Uterus (tissue), 2 donors: ENCODE data around the gene NAA38.

Experiments used
- POLR2A ChIP-seq, 2 donors: fragments of 450-650 bp; IDR thresholded peaks; one replicate each; pipeline ENCODE4 v1.6.1; 2016; ENCODE audit warnings: antibody characterized with exemption in 2 of 2, mild to moderate bottlenecking in 1 of 2, moderate library complexity in 1 of 2
- TF ChIP-seq, protein P1 (sequence below), 4 experiments: fragments of 200-600 bp in 2 of 4; fragments of 450-650 bp in 2 of 4; sonication (generic) in 2 of 4; IDR thresholded peaks; one replicate each; pipeline ENCODE4 v1.5.1; 2016 to 2019; ENCODE audit warnings: antibody characterized with exemption in 4 of 4, mild to moderate bottlenecking in 2 of 4, moderate library complexity in 1 of 4

DNA sequence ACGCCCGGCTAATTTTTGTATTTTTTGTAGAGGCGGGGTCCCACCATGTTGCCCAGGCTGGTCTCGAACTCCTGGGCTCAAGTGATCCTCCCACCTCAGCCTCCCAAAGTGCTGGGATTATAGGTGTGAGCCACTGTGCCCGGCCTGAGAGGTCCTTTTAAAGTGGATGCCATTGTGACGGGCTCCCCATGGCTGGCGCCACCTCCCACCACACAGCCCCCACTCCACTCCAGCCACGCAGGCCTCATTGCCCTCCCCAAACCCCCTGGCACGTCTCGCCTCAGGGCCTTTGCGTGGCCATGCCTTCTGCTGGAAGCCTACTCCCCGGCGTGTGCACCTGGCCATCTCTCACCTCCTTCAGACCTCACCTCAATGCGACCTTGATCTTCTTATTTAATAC lies 35.2 kb downstream of the NAA38 start:
- no peak for TF ChIP-seq POLR2A (IDR thresholded peaks at IDR 0.05)
- TF ChIP-seq, protein P1, sequence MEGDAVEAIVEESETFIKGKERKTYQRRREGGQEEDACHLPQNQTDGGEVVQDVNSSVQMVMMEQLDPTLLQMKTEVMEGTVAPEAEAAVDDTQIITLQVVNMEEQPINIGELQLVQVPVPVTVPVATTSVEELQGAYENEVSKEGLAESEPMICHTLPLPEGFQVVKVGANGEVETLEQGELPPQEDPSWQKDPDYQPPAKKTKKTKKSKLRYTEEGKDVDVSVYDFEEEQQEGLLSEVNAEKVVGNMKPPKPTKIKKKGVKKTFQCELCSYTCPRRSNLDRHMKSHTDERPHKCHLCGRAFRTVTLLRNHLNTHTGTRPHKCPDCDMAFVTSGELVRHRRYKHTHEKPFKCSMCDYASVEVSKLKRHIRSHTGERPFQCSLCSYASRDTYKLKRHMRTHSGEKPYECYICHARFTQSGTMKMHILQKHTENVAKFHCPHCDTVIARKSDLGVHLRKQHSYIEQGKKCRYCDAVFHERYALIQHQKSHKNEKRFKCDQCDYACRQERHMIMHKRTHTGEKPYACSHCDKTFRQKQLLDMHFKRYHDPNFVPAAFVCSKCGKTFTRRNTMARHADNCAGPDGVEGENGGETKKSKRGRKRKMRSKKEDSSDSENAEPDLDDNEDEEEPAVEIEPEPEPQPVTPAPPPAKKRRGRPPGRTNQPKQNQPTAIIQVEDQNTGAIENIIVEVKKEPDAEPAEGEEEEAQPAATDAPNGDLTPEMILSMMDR (IDR thresholded peaks at IDR 0.05), result no peak
